BE2C (cell line): Measurements from ENCODE around the gene C9orf78. TPM values are rescaled to one million over a fixed set of nuclear protein-coding genes. Genes with fewer than 3 reads are reported as not detected.

ENCODE experiments used
- DNase-seq: peaks from one replicate; pipeline ENCODE4 v3.0.0-alpha.2; 2020
- H3K27me3 ChIP-seq: fragments of 250-450 bp; sonication (Bioruptor Pico); 2 replicates; pipeline ENCODE4 v1.5.1; 2020; ENCODE audit warnings: mild to moderate bottlenecking
- H3K36me3 ChIP-seq: fragments of 250-450 bp; sonication (Bioruptor Pico); 2 replicates; pipeline ENCODE4 v1.5.1; 2020; ENCODE audit warnings: mild to moderate bottlenecking
- H3K4me1 ChIP-seq: fragments of 250-450 bp; sonication (Bioruptor Pico); 2 replicates; pipeline ENCODE4 v1.5.1; 2020
- H3K4me3 ChIP-seq: 2 replicates; pipeline ENCODE4 v1.5.1; 2011; ENCODE audit warnings: low read depth, low read length
- H3K9me3 ChIP-seq: fragments of 250-450 bp; sonication (Bioruptor Pico); 2 replicates; pipeline ENCODE4 v1.5.1; 2020
- polyA plus RNA-seq: library from polyadenylated mRNA; unstranded; fragments of >200 nt; gene quantifications from one replicate; pipeline ENCODE4 v1.2.1, GENCODE V29; 2012; ENCODE audit warnings: low read depth, missing spikeins; ENCODE audit not compliant: insufficient read length, insufficient read depth
- TF ChIP-seq, protein P1 (sequence below): IDR thresholded peaks from 2 replicates; pipeline ENCODE4 v1.5.1; 2012; ENCODE audit warnings: mild to moderate bottlenecking, low read depth, low read length

Gene C9orf78, protein sequence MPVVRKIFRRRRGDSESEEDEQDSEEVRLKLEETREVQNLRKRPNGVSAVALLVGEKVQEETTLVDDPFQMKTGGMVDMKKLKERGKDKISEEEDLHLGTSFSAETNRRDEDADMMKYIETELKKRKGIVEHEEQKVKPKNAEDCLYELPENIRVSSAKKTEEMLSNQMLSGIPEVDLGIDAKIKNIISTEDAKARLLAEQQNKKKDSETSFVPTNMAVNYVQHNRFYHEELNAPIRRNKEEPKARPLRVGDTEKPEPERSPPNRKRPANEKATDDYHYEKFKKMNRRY
- 202 TPM for polyA plus RNA-seq

DNA sequence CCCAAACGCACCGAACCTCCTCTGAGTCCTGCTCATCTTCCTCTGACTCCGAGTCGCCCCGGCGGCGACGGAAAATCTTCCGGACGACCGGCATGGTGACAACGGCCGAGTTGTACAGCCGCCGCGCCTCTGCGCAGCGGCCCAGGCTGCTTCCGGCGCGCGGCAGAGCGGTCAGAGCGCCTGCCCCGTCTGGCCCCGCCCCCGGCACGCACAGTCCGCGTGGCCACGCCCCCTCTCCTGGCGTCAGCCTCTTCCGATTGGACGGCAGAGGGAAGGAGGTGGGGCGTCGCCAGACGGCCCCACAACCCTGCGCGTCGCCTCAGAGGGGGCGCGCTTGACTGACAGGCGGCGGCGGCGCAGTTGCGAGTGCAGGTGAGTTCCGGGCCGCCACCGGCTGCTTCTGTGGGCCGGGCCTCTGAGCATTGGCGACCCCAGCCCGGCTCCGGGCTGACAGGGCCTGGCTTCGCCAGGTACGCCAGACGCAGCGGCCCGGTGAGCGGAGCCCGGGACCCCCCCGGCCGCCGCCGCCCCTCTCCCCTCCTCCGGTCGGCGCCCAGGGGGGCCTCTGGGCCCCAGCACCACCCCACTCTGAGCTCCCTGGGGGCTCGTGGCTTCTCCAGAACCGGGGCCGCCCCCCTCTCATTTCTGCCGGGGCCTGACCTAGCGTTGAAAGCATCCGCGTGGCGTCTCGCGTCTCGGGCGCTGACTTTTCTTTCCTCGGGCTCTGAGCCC lies at the start of gene C9orf78, which contains the start of gene USP20:
Gene C9orf78 (minus strand): TSS at position 148 of the 732 bp plus-strand sequence. CDS start 54 bp downstream, at position 94.
Gene USP20 (plus strand): TSS at position 331 of the 732 bp plus-strand sequence. CDS start 17,098 bp downstream, outside the sequence.
- Histone ChIP-seq H3K36me3 (peaks cover 21% of the 10 kb centered on the region), H3K27me3 (no peaks in the 10 kb centered on the region), H3K4me3 (peak within 1 kb of the TSS; percentile 92), H3K9me3 (no peaks in the 10 kb centered on the region), H3K4me1 (peaks cover 12% of the 10 kb centered on the region)
- DNase-seq: peak; percentile 99
- TF ChIP-seq, protein P1, sequence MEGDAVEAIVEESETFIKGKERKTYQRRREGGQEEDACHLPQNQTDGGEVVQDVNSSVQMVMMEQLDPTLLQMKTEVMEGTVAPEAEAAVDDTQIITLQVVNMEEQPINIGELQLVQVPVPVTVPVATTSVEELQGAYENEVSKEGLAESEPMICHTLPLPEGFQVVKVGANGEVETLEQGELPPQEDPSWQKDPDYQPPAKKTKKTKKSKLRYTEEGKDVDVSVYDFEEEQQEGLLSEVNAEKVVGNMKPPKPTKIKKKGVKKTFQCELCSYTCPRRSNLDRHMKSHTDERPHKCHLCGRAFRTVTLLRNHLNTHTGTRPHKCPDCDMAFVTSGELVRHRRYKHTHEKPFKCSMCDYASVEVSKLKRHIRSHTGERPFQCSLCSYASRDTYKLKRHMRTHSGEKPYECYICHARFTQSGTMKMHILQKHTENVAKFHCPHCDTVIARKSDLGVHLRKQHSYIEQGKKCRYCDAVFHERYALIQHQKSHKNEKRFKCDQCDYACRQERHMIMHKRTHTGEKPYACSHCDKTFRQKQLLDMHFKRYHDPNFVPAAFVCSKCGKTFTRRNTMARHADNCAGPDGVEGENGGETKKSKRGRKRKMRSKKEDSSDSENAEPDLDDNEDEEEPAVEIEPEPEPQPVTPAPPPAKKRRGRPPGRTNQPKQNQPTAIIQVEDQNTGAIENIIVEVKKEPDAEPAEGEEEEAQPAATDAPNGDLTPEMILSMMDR: no peak

DNA sequence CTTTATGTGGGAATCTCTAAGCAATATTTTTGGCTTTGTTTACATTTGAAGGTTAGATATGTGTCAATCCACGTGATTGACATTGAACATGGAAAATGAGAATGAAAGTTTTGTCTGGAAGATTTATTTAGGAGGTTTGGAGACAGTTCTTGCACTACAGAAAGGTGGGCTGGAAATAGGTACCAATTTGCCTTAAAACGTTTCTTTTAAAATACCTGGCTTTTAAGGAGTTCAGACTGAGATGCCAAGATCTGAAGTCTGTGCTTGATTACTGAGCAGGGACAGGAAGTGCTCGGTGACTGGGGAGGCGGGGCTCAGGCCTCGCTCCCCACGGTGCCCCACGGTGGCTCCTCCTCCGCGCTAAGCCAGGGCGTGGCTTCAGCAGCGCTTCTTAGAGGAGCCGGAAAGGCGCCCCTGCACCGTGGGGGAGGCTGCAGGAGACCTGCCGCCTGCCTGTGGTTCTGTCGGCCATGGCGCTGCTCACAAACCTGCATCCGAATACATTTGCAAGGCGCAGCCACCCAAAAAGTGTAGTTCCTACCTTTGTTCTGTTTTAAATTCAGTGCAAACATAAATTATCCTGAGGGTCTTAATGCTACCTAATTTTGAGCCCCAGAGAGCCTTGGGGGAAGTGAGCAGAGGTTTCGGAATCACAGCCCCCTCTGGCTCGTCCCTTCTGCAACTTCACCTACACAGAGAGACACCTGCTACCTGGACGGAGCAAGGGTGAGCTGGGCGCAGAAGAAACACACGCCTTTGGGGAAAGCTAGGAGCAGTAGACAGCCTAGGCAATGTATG lies 49.3 kb upstream of the C9orf78 start:
- Histone ChIP-seq H3K27me3 (no peaks in the 10 kb centered on the region), H3K9me3 (no peaks in the 10 kb centered on the region), H3K4me1 (peaks cover 16% of the 10 kb centered on the region), H3K36me3 (peaks cover 5% of the 10 kb centered on the region; the same call in 1 of the 2 replicates), H3K4me3 (peak overlapping the region; percentile 35)
- TF ChIP-seq, protein P1: no peak
- peak; percentile 91 for DNase-seq

DNA sequence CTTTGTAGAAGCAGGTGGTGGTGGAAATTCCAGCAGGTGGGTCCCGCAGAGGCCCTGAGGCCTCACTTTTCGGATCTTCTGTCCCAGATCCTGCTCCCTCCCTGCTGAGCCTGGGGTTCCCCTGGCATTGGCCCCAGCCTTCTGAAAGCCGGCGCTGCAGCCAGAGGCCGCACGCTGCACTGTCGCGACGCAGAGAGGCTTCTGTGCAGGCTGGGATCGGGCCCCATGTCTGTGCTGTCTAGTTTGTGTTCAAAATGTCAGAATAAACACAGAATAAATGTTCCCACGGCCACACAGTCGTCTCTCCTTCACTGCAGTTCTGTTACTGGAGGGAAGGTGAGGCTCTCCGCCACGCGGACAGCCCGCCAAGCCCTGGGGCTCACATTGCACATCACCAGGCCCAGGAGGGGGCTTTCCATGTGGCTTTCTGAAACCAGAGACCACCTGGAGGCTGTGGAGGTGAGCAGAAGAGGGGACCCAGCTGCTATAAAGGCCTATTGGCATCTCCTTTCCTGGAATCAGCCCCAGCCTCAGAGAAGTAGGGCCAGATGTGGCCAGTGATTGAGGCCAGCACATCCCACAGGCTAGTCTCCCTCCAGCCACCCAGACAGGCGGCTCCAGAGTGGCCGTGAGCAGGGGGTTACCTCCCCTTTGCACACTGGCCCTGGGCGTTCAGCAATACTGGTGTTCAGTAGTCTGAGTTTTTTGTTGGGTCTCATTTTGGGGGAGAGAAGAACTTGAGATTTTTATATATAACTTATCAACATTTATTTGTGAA lies 46.7 kb upstream of the C9orf78 start:
- DNase-seq: no peak
- TF ChIP-seq, protein P1: no peak
- H3K4me3 ChIP-seq: no peak overlapping the region
- H3K9me3 ChIP-seq: no peaks in the 10 kb centered on the region
- peaks cover 2% of the 10 kb centered on the region; the same call in 1 of the 2 replicates for H3K36me3 ChIP-seq
- peaks cover 16% of the 10 kb centered on the region for H3K4me1 ChIP-seq
- H3K27me3 ChIP-seq: no peaks in the 10 kb centered on the region

DNA sequence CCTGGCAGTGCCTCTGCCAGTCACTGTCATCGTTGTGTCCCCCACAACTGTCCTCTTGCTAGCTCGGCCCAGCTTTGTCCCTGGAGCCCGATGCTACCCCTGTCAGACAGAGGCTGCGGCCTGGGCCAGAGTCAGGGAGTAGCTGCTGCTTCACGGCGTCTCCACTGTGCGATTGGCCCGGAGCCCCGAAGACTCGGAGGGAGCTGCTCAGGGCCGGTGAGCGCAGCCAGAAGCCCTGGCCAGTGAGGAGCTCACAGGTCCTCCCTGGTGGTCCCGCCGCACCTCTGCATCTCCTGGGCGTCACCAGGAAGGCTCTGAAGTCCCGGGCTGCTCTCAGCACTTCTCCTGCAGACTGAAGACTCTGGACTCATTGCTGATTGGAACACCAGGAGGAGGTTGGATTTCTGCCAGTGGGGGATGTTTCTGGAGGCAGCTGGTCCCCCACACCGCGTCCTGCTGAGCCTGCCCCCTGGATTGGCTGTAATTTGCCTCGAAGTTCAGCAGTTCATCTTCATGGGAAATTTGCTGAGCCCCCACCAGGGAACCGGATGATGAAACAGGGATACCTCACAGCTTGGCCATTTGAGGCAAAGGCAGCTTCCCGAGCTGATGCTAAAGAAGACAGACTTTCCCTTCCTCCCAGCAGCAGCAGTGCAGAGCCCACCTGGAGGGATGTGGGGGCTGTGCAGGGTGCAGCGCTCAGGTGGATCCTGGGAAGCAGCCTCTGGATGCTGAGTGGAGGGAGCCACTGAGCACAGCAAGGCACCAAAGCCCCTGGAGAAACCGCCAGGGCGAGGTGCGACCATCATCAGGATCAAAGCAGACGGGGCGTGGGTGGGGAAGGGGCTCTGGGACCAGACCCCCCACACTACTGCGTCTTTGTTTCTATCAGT lies 45.8 kb upstream of the C9orf78 start:
- DNase-seq: peak; percentile 72
- TF ChIP-seq, protein P1: no peak
- Histone ChIP-seq H3K4me1 (peaks cover 16% of the 10 kb centered on the region), H3K36me3 (peaks cover 7% of the 10 kb centered on the region; the same call in 1 of the 2 replicates), H3K27me3 (no peaks in the 10 kb centered on the region), H3K9me3 (no peaks in the 10 kb centered on the region), H3K4me3 (no peak overlapping the region)
